SU-DHL-6 (cell line): ENCODE data around the gene AFAP1.
A peak's percentile ranks its signal among the peaks of the same experiment; 100 is the strongest.

Experiments
- H2AFZ ChIP-seq: fragments of 200-600 bp; sonication (generic); 2 replicates; pipeline ENCODE4 v1.6.1; 2014; ENCODE audit warnings: low read depth, mild to moderate bottlenecking, moderate library complexity, mixed read lengths, antibody characterized with exemption, low read length; ENCODE audit not compliant: severe bottlenecking
- H3F3A ChIP-seq: fragments of 200-600 bp; shearing (Covaris generic); 2 replicates; pipeline ENCODE4 v1.6.0; 2016; ENCODE audit warnings: antibody characterized with exemption, mild to moderate bottlenecking; ENCODE audit not compliant: insufficient read depth
- H3K27ac ChIP-seq: fragments of 200-600 bp; sonication (generic); 2 replicates; pipeline ENCODE4 v1.5.1; 2016; ENCODE audit warnings: low read depth, mild to moderate bottlenecking, low read length, moderate library complexity, mixed read lengths
- H3K27me3 ChIP-seq: fragments of 200-600 bp; sonication (generic), shearing (Covaris generic); 2 replicates; pipeline ENCODE4 v1.6.0; 2014; ENCODE audit warnings: mild to moderate bottlenecking, low read length
- H3K36me3 ChIP-seq: fragments of 200-600 bp; sonication (generic); 2 replicates; pipeline ENCODE4 v1.6.1; 2014; ENCODE audit warnings: mild to moderate bottlenecking, low read length, mixed read lengths
- H3K4me2 ChIP-seq: fragments of 300-600, 200-600 bp; shearing (Covaris generic), sonication (generic); 2 replicates; pipeline ENCODE4 v1.6.0; 2014; ENCODE audit warnings: low read length, low read depth, mild to moderate bottlenecking; ENCODE audit not compliant: poor library complexity, severe bottlenecking
- H3K4me3 ChIP-seq: fragments of 200-600 bp; sonication (generic); 2 replicates; pipeline ENCODE4 v1.5.1; 2014; ENCODE audit warnings: antibody characterized with exemption, low read length, mild to moderate bottlenecking, mixed read lengths; ENCODE audit not compliant: insufficient read depth, poor library complexity, severe bottlenecking
- H3K79me2 ChIP-seq: fragments of 200-600 bp; sonication (generic); 2 replicates; pipeline ENCODE4 v1.6.1; 2014; ENCODE audit warnings: mild to moderate bottlenecking, low read length, moderate library complexity; ENCODE audit not compliant: insufficient read depth
- H3K9ac ChIP-seq: fragments of 200-600 bp; sonication (generic); 2 replicates; pipeline ENCODE4 v1.7.0; 2014; ENCODE audit warnings: mild to moderate bottlenecking, low read length
- H3K9me2 ChIP-seq: fragments of 200-600 bp; sonication (generic); replicated peaks from 2 replicates; pipeline ENCODE4 v1.6.1; 2014; ENCODE audit warnings: low read length; ENCODE audit not compliant: insufficient read depth
- H3K9me3 ChIP-seq: fragments of 200-600 bp; sonication (generic); 2 replicates; pipeline ENCODE4 v1.6.1; 2014; ENCODE audit warnings: low read length, mixed read lengths; ENCODE audit not compliant: insufficient read depth
- H4K20me1 ChIP-seq: fragments of 200-600 bp; sonication (generic); 2 replicates; pipeline ENCODE4 v1.6.1; 2014; ENCODE audit warnings: low read depth, mild to moderate bottlenecking, antibody characterized with exemption, low read length, moderate library complexity, mixed read lengths
- CTCF ChIP-seq: fragments of 200-600 bp; sonication (generic); IDR thresholded peaks from one replicate; pipeline ENCODE4 v1.5.1; 2017; ENCODE audit warnings: antibody characterized with exemption, mild to moderate bottlenecking, low read length, moderate library complexity; ENCODE audit not compliant: insufficient read depth, poor library complexity, severe bottlenecking
- EZH2phosphoT487 ChIP-seq: fragments of 200-600 bp; sonication (generic), shearing (Covaris generic); conservative IDR thresholded peaks from 2 replicates; pipeline ENCODE4 v1.6.1; 2018; ENCODE audit warnings: mild to moderate bottlenecking, antibody characterized with exemption, low read length, moderate library complexity, mixed read lengths

The AFAP1 gene

GRCh38 chr4:7939377-7940108 lies at the start of gene AFAP1:
AFAP1 (minus strand) TSS chr4:7939861; CDS start chr4:7872078, 67,783 bp downstream.
- Histone ChIP-seq H3K27ac (no peak within 1 kb of the TSS), H3K9ac (no peak within 1 kb of the TSS), H4K20me1 (no peaks in the 10 kb centered on the region), H3K79me2 (no peaks in the 10 kb centered on the region), H3K36me3 (no peaks in the 10 kb centered on the region), H3K4me3 (no peak within 1 kb of the TSS), H3K9me3 (no peaks in the 10 kb centered on the region), H3K9me2 (no peaks in the 10 kb centered on the region), H3K27me3 (no peaks in the 10 kb centered on the region), H2AFZ (no peak within 1 kb of the TSS), H3K4me2 (no peak within 1 kb of the TSS), H3F3A (no peaks in the 10 kb centered on the region)
- TF ChIP-seq EZH2phosphoT487 (no peak), CTCF (no peak)

- Histone ChIP-seq H3F3A (no peaks in the 10 kb centered on the region), H3K4me2 (no peak overlapping the region), H3K9ac (no peak overlapping the region), H3K9me3 (no peaks in the 10 kb centered on the region), H3K27me3 (no peaks in the 10 kb centered on the region), H3K4me3 (no peak overlapping the region), H4K20me1 (no peaks in the 10 kb centered on the region), H3K27ac (no peak overlapping the region), H3K79me2 (no peaks in the 10 kb centered on the region), H3K36me3 (no peaks in the 10 kb centered on the region), H3K9me2 (no peaks in the 10 kb centered on the region), H2AFZ (no peak overlapping the region)
- no peak for TF ChIP-seq CTCF
These were observed 48.8 kb upstream of the AFAP1 start for GRCh38 chr4:7988437-7988836.

DNA sequence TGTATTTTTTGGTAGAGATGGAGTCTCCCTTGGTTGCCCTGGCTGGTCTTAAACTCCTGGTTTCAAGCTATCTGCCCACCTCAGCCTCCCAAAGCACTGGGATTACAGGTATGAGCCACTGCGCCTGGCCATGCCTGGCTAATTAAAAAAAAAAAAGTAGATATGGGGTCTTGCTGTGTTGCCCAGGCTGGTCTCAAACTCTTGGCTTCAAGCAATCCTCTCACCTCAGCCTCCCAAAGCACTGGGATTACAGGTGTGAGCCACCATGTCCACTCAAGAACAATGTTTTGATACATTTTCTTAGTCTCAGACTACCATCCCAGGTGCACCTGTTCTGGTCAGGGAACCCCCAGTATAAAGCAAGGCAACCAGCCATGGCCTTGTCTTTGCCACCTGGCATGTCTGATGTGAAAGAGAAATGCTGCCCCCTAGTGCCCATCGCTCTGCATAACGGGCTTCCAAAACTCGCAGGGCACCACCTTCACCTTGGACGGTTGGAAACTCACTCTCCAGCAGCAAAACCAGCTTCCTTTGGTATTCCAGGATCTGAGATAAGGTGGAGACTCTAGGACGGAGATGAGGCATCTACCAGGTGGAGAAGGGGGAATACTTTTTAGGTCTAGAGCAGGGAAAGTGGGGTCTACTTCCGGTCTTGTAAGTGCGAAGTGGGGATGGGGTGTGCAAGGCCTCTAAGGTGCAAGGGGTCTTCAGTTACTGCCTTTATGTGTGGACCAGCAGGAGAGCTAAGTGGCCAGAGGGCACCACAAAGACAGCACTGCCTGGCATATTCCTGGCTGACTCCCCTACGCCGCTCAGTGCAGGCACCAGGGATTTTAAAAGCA lies 47.7 kb upstream of the AFAP1 start:
- peak; percentile 61 for TF ChIP-seq CTCF
- no peak for TF ChIP-seq EZH2phosphoT487
- H3K9me3 ChIP-seq = no peaks in the 10 kb centered on the region
- no peak overlapping the region for H3K4me3 ChIP-seq
- no peak overlapping the region for H3K9ac ChIP-seq
- H3K79me2 ChIP-seq = no peaks in the 10 kb centered on the region
- H3K27ac ChIP-seq = no peak overlapping the region
- H3K9me2 ChIP-seq = no peaks in the 10 kb centered on the region
- H3K36me3 ChIP-seq = no peaks in the 10 kb centered on the region
- H3K27me3 ChIP-seq = no peaks in the 10 kb centered on the region
- H3K4me2 ChIP-seq = no peak overlapping the region
- H4K20me1 ChIP-seq = no peaks in the 10 kb centered on the region
- H2AFZ ChIP-seq = no peak overlapping the region
- H3F3A ChIP-seq = no peaks in the 10 kb centered on the region
